HG02938 (cell line): ENCODE measurements around the gene MEGF6.

Experiments used
- ATAC-seq: cut with Tn5 transposase; IDR thresholded peaks from one replicate; pipeline ENCODE4 v1.9.1; 2021; ENCODE audit warnings: mild to moderate bottlenecking, moderate library complexity; ENCODE audit not compliant: unreplicated experiment

MEGF6 gene

GRCh38 chr1:3453203-3453761 lies 158.0 kb downstream of the MEGF6 start:
- ATAC-seq, result no peak

GRCh38 chr1:3452866-3453175 lies 158.5 kb downstream of the MEGF6 start:
- ATAC-seq, result no peak

GRCh38 chr1:3451994-3452865 lies 159.1 kb downstream of the MEGF6 start:
- ATAC-seq, result no peak

GRCh38 chr1:3450983-3451382 lies 160.3 kb downstream of the MEGF6 start:
- no peak for ATAC-seq

- ATAC-seq, result no peak
Observed at GRCh38 chr1:3450202-3450863, 161.0 kb downstream of the MEGF6 start.

- no peak for ATAC-seq
Observed at GRCh38 chr1:3444736-3445135, 166.6 kb downstream of the MEGF6 start.

GRCh38 chr1:3444298-3444697 lies 167.0 kb downstream of the MEGF6 start:
- ATAC-seq, result no peak

GRCh38 chr1:3443807-3444206 lies 167.5 kb downstream of the MEGF6 start:
- no peak for ATAC-seq

GRCh38 chr1:3442901-3443300 lies 168.4 kb downstream of the MEGF6 start:
- ATAC-seq, result no peak

- no peak for ATAC-seq
Observed at GRCh38 chr1:3442331-3442730, 169.0 kb downstream of the MEGF6 start.

- ATAC-seq, result no peak
Observed at GRCh38 chr1:3441880-3442279, 169.4 kb downstream of the MEGF6 start.

- ATAC-seq, result no peak
Observed at GRCh38 chr1:3441410-3441847, 169.9 kb downstream of the MEGF6 start.

- ATAC-seq, result no peak
Observed at GRCh38 chr1:3440711-3441409, 170.4 kb downstream of the MEGF6 start.

GRCh38 chr1:3440300-3440681 lies 171.0 kb downstream of the MEGF6 start:
- ATAC-seq, result no peak
